SIG-M5 (cell line): ENCODE measurements around the gene RPUSD2.
A peak's percentile ranks its signal among the peaks of the same experiment; 100 is the strongest.

ENCODE experiments used
- DNase-seq: peaks from one replicate; lab custom pipeline; 2025; lab: John Stamatoyannopoulos, UW

The RPUSD2 gene

DNA sequence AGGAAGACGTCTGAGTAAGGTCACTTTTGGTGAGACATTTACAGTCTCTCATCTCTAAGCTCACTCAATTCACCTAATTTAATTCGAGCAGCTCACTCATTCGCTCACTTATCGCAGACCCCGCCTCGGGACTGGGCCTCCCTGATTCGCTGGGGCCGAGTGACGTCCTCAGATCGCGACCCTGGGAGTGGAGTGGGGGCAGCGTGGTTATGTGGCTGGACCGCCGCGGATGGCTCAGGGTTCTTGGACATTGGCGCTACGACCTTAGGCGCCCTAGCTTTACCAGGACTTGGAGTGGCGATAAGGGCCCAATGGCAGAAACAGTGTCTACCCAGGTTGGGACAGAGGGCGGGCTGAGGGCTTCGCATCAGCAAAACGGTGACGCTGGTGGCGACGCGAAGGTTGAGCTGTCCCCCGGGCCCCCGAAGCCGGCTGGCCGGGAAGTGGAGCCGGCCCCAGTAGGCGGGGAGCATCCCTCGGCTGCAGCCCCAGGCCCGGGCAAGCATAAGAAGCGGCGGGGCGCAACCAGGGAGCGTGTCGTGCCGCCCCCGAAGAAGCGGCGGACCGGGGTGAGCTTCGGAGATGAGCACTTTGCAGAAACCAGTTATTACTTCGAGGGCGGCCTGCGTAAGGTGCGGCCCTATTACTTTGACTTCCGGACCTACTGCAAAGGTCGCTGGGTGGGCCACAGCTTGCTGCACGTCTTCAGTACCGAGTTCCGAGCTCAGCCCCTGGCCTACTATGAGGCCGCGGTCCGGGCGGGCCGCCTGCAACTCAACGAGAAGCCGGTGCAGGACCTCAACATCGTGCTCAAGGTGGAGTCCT, at the start of gene RPUSD2:
Gene RPUSD2, plus strand, starts transcription at position 171 of the 825 bp plus-strand sequence. Its CDS starts 39 bp downstream, at position 210.
- DNase-seq: peak; percentile 61

DNA sequence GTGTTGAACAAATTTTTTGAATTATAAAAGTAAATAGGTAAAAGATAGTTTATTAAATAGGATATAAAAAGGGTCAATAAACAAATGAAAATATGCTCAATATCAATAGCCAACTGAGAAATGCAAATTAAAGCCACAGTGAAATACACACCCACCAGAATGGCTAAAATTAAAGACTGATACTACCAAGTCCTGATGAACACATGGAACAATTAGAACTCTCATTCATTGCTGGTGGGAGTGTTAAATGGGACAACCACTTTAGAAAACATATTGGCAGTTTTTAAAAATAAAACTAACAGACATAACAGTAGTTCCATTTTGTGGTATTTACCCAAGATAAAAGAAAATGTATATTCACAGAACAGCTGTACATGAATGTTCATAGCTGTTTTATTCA, 45.5 kb upstream of the RPUSD2 start:
- no peak for DNase-seq

DNA sequence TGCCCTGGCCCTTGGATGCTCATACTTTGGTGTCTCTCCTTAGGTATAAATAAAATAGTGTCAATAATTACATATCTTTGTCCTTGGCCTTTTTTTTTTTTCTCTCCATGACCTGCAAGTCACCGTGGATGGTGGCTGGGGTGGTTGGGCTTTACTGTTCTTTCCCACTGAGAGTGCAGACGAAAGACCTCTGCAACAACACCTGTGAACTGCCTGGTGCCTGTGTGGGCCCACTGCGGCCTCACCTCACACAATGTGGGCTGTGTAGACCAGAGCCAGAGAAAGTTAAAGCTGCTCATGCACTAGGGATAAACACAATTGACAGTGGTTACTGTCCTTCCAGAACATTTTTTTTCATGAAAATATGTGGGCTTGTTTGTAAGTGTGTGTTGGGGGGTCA, 43.2 kb upstream of the RPUSD2 start:
- no peak for DNase-seq

- DNase-seq: no peak
Observed at GRCh38 chr15:40528801-40529200, 40.3 kb upstream of the RPUSD2 start.

- no peak for DNase-seq
Observed at GRCh38 chr15:40533763-40534364, 35.2 kb upstream of the RPUSD2 start.

- DNase-seq: no peak
Observed at GRCh38 chr15:40534371-40534770, 34.7 kb upstream of the RPUSD2 start.

GRCh38 chr15:40536501-40536900, 32.6 kb upstream of the RPUSD2 start:
- DNase-seq: no peak

DNA sequence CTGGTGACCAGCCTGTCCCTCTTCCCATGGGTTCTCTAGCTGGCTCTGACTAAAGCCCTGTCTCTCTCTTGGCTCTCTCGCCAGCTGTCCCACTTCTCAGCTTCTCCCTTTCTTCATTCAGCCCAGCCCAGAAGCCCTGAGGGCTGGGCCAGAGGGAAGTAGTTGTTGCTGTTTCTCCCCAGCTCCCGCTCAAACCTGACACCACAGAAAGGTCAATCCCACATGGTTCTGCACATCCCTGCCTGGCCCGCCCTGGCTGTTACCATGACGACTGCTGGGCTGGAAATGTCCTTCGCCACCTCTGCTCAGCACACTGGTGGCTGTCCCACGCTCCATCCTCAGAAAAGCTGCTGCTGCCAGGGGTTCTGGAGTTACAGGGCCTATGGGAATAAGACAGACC, 30.1 kb upstream of the RPUSD2 start:
- DNase-seq: no peak

GRCh38 chr15:40543082-40543481, 26.0 kb upstream of the RPUSD2 start:
- DNase-seq: no peak

DNA sequence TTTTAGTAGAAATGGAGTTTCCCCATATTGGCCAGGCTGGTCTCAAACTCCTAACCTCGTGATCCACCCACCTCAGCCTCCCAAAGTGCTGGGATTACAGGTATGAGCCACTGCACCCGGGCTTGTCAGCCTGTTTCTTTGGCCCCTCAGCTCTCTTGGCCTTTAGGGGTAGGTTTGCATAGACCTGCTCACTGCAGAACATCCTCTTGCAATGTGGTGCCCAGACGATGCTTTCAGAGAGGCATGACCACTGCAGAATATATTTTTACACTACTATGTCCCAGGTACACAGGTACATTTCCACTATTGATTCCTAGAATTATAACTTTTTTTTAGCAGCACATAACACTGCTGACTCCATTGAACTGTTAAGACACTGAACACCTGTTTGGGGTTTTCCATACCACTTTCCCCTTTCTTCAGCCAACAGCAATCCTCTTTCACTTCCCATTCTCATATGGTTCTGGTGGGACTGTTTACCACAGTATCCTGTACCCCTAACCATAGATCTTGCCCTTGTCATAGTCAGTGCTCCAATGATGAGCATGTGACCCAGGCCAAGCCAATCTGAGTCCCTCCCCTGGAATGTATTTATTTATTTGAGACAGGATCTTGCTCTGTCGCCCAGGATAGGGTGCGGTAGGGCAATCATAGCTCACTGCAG, 25.3 kb upstream of the RPUSD2 start:
- peak; percentile 17 for DNase-seq

DNA sequence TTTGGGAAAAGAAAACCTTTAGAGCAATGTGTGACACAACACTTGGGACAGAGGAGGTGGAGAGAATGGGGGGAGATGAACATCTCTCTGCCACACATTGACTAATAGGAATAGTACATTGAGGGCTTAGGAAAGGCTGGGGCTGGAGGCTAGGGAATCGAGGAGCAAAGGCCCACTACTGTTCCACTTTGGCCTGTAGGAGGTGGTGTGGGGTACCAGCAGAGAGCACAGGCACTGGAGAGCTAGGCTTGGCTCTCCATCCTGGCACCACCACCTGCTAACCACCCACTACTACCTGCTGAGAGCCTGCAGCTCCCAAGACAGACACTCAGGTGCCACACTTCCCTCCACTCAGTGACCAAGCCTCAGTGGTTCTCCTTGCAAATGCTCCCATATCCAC, 23.6 kb upstream of the RPUSD2 start:
- no peak for DNase-seq

GRCh38 chr15:40548610-40549009, 20.5 kb upstream of the RPUSD2 start:
- DNase-seq: no peak

DNA sequence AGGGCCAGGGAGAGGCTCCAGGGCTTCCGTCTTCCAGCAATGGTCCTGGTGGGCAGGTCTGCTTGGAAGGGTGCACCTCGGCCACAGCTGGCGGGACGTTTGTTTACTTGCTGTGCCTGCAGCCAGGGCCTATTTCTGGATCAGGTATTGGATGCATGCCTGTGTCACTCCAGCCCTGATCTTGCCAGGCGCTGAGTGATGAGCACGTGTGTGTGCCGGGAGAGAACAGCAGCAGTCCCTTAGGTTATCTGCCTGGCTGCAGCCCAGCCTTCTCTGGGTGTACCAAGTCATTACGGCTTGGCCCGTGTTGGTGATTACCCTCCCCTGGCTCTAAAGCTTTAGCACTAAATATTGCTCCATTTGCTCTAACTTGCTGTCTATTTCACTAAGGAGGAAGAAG, 19.2 kb upstream of the RPUSD2 start:
- DNase-seq: no peak

DNA sequence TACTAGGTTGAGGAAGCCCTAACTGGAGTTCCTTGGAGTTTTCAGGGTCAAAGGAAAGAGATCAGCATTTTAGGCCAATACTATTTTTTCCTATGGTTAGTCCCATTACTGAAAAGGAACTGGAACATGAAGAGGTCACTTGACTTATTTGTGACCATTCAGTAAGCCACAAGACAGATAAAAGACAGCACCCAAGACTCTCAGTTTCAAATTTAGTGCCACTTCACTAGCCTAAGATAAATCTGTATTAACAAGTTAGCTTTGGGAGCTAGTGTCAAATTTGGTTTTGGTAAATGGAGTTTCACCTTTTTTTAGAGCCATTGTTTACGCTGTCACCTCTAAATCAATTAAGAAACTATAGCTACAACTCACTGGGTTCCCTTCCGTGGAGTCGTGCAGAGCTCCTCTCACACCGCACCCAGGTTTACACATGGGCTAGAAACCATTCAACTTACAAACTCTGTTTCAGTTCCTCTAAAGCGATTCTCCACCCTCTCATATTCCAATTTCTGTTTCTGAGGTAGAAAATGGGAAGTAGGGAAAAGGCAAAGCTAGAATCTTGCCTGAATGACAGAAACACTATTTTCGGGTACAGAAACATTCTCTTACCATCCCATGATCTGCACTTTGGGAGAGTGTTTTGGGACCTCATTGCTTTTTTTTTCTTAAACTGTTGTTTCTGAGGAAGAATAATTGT, 18.6 kb upstream of the RPUSD2 start:
- DNase-seq: peak; percentile 48

DNA sequence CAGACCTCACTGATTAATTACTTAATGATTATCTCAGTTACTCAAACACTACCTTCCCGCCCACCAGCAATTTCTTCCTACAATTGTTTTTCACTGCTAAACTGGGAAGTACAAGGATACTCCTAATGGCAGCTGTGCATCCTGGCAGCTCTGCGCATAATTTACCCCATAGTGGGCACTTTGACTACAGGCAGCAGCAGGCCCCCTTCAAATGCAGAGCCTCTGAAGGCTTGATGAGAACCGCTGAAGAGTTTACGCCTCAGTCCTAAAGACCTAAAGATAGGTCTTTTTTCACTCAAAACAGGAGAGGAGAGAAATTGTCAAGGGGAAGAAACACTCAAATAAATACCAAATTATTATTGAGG, 15.0 kb upstream of the RPUSD2 start:
- DNase-seq: no peak

- no peak for DNase-seq
Observed at GRCh38 chr15:40555876-40556275, 13.2 kb upstream of the RPUSD2 start.

- no peak for DNase-seq
Observed at GRCh38 chr15:40558952-40559742, 10.0 kb upstream of the RPUSD2 start.

GRCh38 chr15:40562691-40563090, 6.4 kb upstream of the RPUSD2 start:
- DNase-seq: no peak

- no peak for DNase-seq
Observed at GRCh38 chr15:40563426-40563825, 5.7 kb upstream of the RPUSD2 start.

DNA sequence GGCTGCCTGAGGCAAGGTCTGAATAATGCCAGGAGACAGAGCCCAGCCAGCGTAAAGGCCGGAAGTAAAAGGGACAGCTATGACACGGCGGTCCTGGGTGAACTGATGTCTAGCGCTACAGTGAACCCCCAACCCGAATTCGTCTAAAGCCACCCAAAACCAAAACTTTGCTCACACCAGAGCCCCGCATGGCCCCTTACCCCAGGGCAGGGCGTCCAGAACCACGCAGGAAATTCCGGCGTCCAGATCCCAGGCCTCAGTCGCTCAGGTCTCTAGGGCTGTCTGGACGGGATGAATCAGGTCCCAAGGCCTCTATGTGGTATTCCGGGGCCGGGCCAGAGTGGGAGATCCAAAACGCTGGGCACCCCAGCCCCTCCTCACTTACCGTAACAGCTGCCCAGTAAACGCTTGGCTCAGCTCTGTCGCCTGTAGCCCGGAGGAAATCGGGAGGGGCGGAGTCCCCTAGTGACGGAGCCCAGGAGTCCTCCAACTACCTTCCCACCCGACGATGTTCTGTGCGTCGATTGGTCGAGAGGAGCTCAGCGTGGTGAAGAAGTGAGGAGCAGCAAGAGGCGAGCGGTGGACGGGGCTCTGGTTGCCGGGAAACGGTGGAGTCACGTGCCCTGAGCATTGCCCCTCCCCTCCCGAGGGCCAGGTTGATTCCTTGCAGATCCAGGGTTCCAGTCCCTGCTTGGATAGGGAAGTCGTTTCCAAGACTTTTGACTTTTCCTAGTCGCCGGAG, 4.3 kb upstream of the RPUSD2 start, which contains the start of gene CCDC32:
Gene CCDC32, minus strand, starts transcription at position 452 of the 742 bp plus-strand sequence. CDS start 2,027 bp downstream, outside the sequence.
- peak; percentile 98 for DNase-seq
